CD14-positive monocyte (primary cell): ENCODE results near the gene UMPS. TPM values are rescaled to one million over a fixed set of nuclear protein-coding genes. Genes with fewer than 3 reads are reported as not detected.

Source experiments
- DNase-seq, 3 donors: peaks; one replicate each; pipeline ENCODE4 v3.0.0-alpha.2; 2011 to 2022
- H2AFZ ChIP-seq: 2 replicates; pipeline ENCODE4 v1.6.0; 2012; ENCODE audit warnings: mild to moderate bottlenecking, low read depth, low read length, inconsistent platforms; ENCODE audit not compliant: insufficient read depth, poor library complexity, severe bottlenecking
- H3K27ac ChIP-seq, 2 donors: 1 replicate in 1 of 2; 2 replicates in 1 of 2; pipeline ENCODE4 v1.5.1; 2012 to 2013; ENCODE audit warnings: low read length in 2 of 2, control low read depth in 1 of 2, inconsistent platforms in 1 of 2, low read depth in 1 of 2, mild to moderate bottlenecking in 1 of 2
- H3K27me3 ChIP-seq, 2 donors: one replicate each; pipeline versions ENCODE4 v1.6.0 to v1.6.1; 2011 to 2013; ENCODE audit warnings: low read length in 2 of 2; ENCODE audit not compliant: control insufficient read depth in 2 of 2, insufficient read depth in 2 of 2
- H3K36me3 ChIP-seq, 2 donors: replicated peaks in 1 of 2; 1 replicate in 1 of 2; 2 replicates in 1 of 2; pipeline versions ENCODE4 v1.5.1 to v1.6.1; 2012 to 2013; ENCODE audit warnings: low read length in 2 of 2, control low read depth in 1 of 2, inconsistent platforms in 1 of 2, mild to moderate bottlenecking in 1 of 2; ENCODE audit not compliant: insufficient read depth in 2 of 2, control insufficient read depth in 1 of 2
- H3K4me1 ChIP-seq, 2 donors: 1 replicate in 1 of 2; 2 replicates in 1 of 2; pipeline versions ENCODE4 v1.5.1 to v1.6.1; 2012 to 2013; ENCODE audit warnings: low read length in 2 of 2, control low read depth in 1 of 2, inconsistent platforms in 1 of 2, mild to moderate bottlenecking in 1 of 2, moderate library complexity in 1 of 2; ENCODE audit not compliant: insufficient read depth in 2 of 2, control insufficient read depth in 1 of 2
- H3K4me2 ChIP-seq: replicated peaks from 2 replicates; pipeline ENCODE3; 2012; ENCODE audit warnings: low read length, moderate library complexity, mild to moderate bottlenecking; ENCODE audit not compliant: poor library complexity, severe bottlenecking; ENCODE audit errors: extremely low read depth
- H3K4me3 ChIP-seq, 3 experiments: fragments of 200-600 bp in 1 of 3; sonication (generic) in 1 of 3; replicated peaks in 1 of 3; 1 replicate in 2 of 3; 2 replicates in 1 of 3; pipeline ENCODE4 v1.5.1; 2011 to 2013; ENCODE audit warnings: low read length in 3 of 3, mild to moderate bottlenecking in 3 of 3, control low read depth in 2 of 3, low read depth in 2 of 3, inconsistent platforms in 1 of 3, moderate library complexity in 1 of 3
- H3K79me2 ChIP-seq: 2 replicates; pipeline ENCODE4 v1.6.0; 2012; ENCODE audit warnings: mild to moderate bottlenecking, control low read depth, inconsistent platforms, low read length, moderate library complexity; ENCODE audit not compliant: insufficient read depth
- H3K9ac ChIP-seq: 2 replicates; pipeline ENCODE4 v1.6.0; 2017; ENCODE audit warnings: low read length, mild to moderate bottlenecking; ENCODE audit not compliant: insufficient read depth, poor library complexity, severe bottlenecking
- H3K9me3 ChIP-seq, 2 donors: replicated peaks in 1 of 2; 1 replicate in 1 of 2; 2 replicates in 1 of 2; pipeline versions ENCODE4 v1.5.1 to v1.6.1; 2012 to 2013; ENCODE audit warnings: low read length in 2 of 2, control low read depth in 1 of 2; ENCODE audit not compliant: control insufficient read depth in 1 of 2, insufficient read depth in 1 of 2
- H4K20me1 ChIP-seq: 2 replicates; pipeline ENCODE4 v1.6.0; 2012; ENCODE audit warnings: mild to moderate bottlenecking, low read length, control low read depth, moderate library complexity; ENCODE audit not compliant: insufficient read depth
- H3K27ac Mint-ChIP-seq, 7 donors: one replicate each; pipeline ENCODE4 v1.8.0; 2020; ENCODE audit warnings: mild to moderate bottlenecking in 7 of 7, mixed read lengths in 7 of 7, moderate library complexity in 6 of 7, inconsistent platforms in 2 of 7
- H3K27me3 Mint-ChIP-seq, 3 donors: one replicate each; pipeline ENCODE4 v1.8.0; 2021 to 2022; ENCODE audit warnings: low read depth in 3 of 3, mild to moderate bottlenecking in 3 of 3, mixed read lengths in 3 of 3, moderate library complexity in 3 of 3, inconsistent platforms in 1 of 3
- H3K36me3 Mint-ChIP-seq, 2 donors: one replicate each; pipeline ENCODE4 v1.8.0; 2020; ENCODE audit warnings: mixed read lengths in 2 of 2, inconsistent platforms in 1 of 2, mild to moderate bottlenecking in 1 of 2
- H3K4me1 Mint-ChIP-seq: one replicate; pipeline ENCODE4 v1.8.0; 2020; ENCODE audit warnings: mild to moderate bottlenecking, mixed read lengths
- H3K4me3 Mint-ChIP-seq, 2 donors: one replicate each; pipeline ENCODE4 v1.8.0; 2020; ENCODE audit warnings: mild to moderate bottlenecking in 2 of 2, mixed read lengths in 2 of 2, moderate library complexity in 1 of 2
- H3K9me3 Mint-ChIP-seq, 7 donors: one replicate each; pipeline ENCODE4 v1.8.0; 2020 to 2022; ENCODE audit warnings: mixed read lengths in 7 of 7, mild to moderate bottlenecking in 6 of 7, moderate library complexity in 6 of 7, inconsistent platforms in 2 of 7
- WGBS: methylation state at CpG from one replicate; pipeline ENCODE4 v1.1.5; 2013; ENCODE audit warnings: missing lambda C conversion rate; ENCODE audit not compliant: insufficient coverage; 5-methylcytosine and 5-hydroxymethylcytosine counted together
- intact Hi-C, 2 donors: fragments of 100-400 bp; cut with micrococcal nuclease; formaldehyde crosslinking; loops; one replicate each; pipeline versions ENCODE4 v1.15.0 to v1.15.1; 2023
- polyA plus RNA-seq, 3 donors: library from polyadenylated mRNA; depleted of rRNA in 1 of 3; unstranded in 2 of 3; stranded (reverse) in 1 of 3; fragments of 300-500 nt in 2 of 3; fragments of >200 nt in 1 of 3; fragmentation: Illumina TruSeq in 2 of 3; gene quantifications; 1 replicate in 2 of 3; 2 replicates in 1 of 3; pipeline ENCODE4 v1.2.3, GENCODE V29; 2012 to 2021
- TF ChIP-seq, protein P1 (sequence below): fragments of 200-600 bp; IDR thresholded peaks from one replicate; pipeline ENCODE4 v1.8.0; 2022; ENCODE audit warnings: antibody characterized with exemption, mild to moderate bottlenecking

UMPS gene
- polyA plus RNA-seq, 3 donors: 4.6 to 13.5 (median 9.1) TPM

DNA sequence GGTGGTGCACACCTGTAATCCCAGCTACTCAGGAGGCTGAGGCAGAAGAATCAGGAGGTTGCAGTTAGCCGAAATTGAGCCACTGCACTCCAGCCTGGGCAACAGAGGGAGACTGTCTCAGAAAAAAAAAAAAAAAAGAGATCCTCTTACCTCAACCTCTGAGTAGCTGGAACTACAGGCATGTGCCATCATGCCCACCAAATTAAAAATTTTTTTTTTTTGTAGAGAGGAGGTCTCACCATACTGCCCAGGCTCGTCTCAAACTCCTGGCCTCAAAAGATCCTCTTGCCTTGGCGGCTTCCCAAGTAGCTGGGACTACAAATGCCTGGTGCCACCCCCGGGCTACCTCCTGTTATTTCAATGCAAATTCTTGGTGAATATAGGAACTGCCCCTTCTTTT is 1.5 kb downstream of the UMPS start:
- no peak for DNase-seq
- H3K4me3 ChIP-seq: no peak overlapping the region
- Mint-ChIP-seq H3K4me1 (peaks cover 22% of the 10 kb centered on the region), H3K27me3 (peaks cover 11 to 20% (median 19%) of the 10 kb centered on the region in 3 donors), H3K4me3 (no peak overlapping the region), H3K9me3 (peaks cover 0 to 6% (median 2%) of the 10 kb centered on the region in 7 donors), H3K36me3 (peaks cover 12 to 21% of the 10 kb centered on the region in 2 donors), H3K27ac (peak overlapping the region in 1 of 7 donors; percentile 63)
- no peak overlapping the region for H3K4me2 ChIP-seq
- intact Hi-C loops: loop anchor here in 1 of 2 donors (10.0 kb wide), 1 partner anchor 1937 kb away; the partner anchor contains the start of genes HSPBAP1 and SLC49A4
- H3K79me2 ChIP-seq: peaks cover 42% of the 10 kb centered on the region
- TF ChIP-seq, protein P1, sequence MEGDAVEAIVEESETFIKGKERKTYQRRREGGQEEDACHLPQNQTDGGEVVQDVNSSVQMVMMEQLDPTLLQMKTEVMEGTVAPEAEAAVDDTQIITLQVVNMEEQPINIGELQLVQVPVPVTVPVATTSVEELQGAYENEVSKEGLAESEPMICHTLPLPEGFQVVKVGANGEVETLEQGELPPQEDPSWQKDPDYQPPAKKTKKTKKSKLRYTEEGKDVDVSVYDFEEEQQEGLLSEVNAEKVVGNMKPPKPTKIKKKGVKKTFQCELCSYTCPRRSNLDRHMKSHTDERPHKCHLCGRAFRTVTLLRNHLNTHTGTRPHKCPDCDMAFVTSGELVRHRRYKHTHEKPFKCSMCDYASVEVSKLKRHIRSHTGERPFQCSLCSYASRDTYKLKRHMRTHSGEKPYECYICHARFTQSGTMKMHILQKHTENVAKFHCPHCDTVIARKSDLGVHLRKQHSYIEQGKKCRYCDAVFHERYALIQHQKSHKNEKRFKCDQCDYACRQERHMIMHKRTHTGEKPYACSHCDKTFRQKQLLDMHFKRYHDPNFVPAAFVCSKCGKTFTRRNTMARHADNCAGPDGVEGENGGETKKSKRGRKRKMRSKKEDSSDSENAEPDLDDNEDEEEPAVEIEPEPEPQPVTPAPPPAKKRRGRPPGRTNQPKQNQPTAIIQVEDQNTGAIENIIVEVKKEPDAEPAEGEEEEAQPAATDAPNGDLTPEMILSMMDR: no peak
- H3K36me3 ChIP-seq: peaks cover 0 to 16% of the 10 kb centered on the region in 2 donors
- no peak overlapping the region for H3K9ac ChIP-seq
- no peak overlapping the region for H2AFZ ChIP-seq
- no peak overlapping the region for H3K27ac ChIP-seq
- H3K27me3 ChIP-seq: peaks cover 6 to 23% of the 10 kb centered on the region in 2 donors
- no peaks in the 10 kb centered on the region for H4K20me1 ChIP-seq
- WGBS: no CpG with 5 or more reads among the region's 4 CpGs
- peaks cover 12 to 13% of the 10 kb centered on the region in 2 donors for H3K4me1 ChIP-seq
- no peaks in the 10 kb centered on the region for H3K9me3 ChIP-seq

DNA sequence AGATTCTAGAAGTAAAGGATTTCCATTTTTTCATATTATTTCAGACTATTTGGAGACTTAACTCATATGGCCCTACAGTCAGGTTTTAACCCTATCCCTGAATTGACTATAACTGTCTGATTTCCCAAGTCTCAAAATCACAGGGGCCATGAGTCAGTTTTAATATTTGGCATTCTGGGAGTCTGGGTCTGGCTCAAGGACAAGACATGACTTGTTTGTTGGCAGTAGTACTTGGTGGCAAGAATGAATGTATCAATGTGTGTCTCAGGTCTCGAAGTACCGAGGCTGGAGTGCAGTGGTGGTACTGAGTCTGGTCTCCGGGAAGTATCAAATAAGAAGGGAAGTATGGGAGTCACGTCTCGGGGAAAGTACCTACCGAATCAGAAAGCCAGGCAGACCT is 10.8 kb downstream of the UMPS start:
- H3K4me2 ChIP-seq: no peak overlapping the region
- no peaks in the 10 kb centered on the region for H3K4me1 ChIP-seq
- H4K20me1 ChIP-seq: no peaks in the 10 kb centered on the region
- H2AFZ ChIP-seq: no peak overlapping the region
- no peak overlapping the region for H3K4me3 Mint-ChIP-seq
- H3K36me3 ChIP-seq: peaks cover 63 to 93% of the 10 kb centered on the region in 2 donors
- peaks cover 82% of the 10 kb centered on the region in 2 donors for H3K36me3 Mint-ChIP-seq
- DNase-seq: no peak
- TF ChIP-seq, protein P1: no peak
- intact Hi-C loops: no loop called here
- H3K27ac Mint-ChIP-seq: no peak overlapping the region
- no peaks in the 10 kb centered on the region for H3K27me3 Mint-ChIP-seq
- H3K4me3 ChIP-seq: no peak overlapping the region
- no peak overlapping the region for H3K9ac ChIP-seq
- H3K4me1 Mint-ChIP-seq: no peaks in the 10 kb centered on the region
- H3K9me3 Mint-ChIP-seq: no peaks in the 10 kb centered on the region
- no peaks in the 10 kb centered on the region for H3K79me2 ChIP-seq
- no peak overlapping the region for H3K27ac ChIP-seq
- WGBS: 98% methylated on average over 6 of the region's 6 CpGs
- H3K27me3 ChIP-seq: no peaks in the 10 kb centered on the region
- no peaks in the 10 kb centered on the region for H3K9me3 ChIP-seq
